Anterior cingulate cortex (tissue), 58 donors: ENCODE data around the gene MARK1.
"Not testable (repeated sequence)": the region's sequence is repeated elsewhere in the genome, so short reads cannot be mapped to it uniquely, and the experiment has no call there.

ENCODE experiments used
- DNase-seq, 58 donors: peaks; one replicate each; lab custom pipeline; 2025; lab: John Stamatoyannopoulos, UW

MARK1 gene

GRCh38 chr1:220605651-220606050, 77.7 kb downstream of the MARK1 start:
- DNase-seq, result not testable (repeated sequence)

- DNase-seq, result not testable (repeated sequence)
Observed at GRCh38 chr1:220611100-220611499, 83.2 kb downstream of the MARK1 start.

GRCh38 chr1:220616836-220617235, 88.9 kb downstream of the MARK1 start:
- no peak for DNase-seq

GRCh38 chr1:220628431-220628830, 100.5 kb downstream of the MARK1 start:
- DNase-seq, result no peak

DNA sequence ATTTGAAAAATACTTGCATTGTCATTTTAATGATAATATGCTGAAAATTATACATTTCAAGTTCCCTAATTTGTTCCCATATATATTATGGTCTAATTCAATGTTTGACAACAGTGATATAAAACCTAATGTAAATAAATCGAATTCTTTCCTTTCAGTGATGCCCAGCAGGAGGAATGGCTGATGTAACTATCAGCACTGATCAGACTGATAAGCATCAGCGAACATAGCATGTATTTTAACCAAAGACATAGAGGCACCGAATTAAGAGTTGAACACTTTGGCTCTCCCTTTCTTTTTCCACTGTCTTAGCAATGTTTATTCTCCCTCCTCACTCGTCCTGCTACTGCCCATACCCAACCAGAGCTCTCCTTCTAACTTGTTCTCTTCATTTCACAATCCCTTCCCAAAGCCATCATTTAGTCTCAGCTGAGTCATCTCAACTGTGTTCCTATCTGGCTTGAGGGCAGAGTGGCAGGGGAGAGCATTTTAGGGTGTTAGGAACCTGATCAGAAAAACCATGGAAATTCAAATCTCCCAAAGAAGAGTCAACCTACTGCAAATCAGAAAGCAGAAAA, 103.4 kb downstream of the MARK1 start:
- no peak for DNase-seq

DNA sequence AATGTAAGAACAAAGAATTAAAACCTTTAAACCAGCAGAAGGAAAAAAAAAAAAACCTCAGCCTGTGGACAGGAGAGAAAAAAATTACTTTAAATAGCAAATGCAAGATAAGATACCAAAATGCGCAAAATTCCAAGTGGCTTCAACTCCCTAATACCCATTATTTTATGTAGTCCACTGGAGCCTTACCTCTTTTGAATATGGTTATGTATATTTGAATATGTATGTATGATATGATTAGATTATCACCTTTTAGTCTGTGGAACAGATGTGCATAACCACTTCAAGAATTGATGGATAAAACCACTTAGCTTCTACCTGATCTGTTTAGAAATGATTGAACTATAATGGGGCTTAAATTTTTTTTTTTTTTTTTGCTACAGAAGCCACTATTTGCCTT, 109.8 kb downstream of the MARK1 start:
- DNase-seq, result no peak

DNA sequence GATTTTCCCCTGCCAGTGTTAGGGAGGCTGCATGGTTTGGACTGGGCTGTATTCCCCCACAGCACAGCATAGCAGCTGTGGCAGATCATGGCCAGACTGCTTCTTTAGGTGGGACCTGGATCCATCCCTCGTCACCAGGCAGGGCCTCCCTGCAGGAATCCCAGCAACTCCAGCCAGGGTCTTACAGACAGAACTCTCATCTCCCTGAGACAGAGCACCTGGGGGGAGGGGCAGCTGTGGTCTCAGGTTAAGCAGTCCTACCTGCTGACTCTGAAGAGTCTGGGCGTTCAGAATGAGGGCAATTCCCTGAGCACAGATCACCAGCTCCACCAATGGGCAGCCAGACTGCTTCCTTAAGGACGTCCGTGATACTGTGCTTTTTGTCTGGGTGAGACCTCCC, 114.3 kb downstream of the MARK1 start:
- no peak for DNase-seq

GRCh38 chr1:220652995-220653394, 125.1 kb downstream of the MARK1 start:
- DNase-seq, result peak in 1 of 58 donors; percentile 1

DNA sequence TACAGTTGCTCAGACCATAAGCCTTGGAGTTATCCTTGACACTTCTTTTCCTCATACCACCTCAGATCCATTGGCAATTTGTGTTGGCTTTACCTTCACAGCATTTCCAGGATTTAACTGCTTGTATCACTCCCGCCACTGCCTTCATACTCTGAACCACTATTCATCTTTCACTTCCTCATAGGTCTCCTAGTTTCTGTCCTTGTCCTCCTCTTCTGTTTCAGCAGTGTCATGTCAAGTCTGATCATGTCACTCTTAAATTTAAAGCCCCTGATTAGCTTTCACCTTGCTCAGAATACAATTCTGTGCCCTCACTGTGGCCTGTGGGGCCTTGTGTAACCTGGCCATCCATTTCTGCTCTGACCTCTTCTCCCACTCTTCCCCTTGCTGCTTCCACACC, 127.6 kb downstream of the MARK1 start:
- no peak for DNase-seq

DNA sequence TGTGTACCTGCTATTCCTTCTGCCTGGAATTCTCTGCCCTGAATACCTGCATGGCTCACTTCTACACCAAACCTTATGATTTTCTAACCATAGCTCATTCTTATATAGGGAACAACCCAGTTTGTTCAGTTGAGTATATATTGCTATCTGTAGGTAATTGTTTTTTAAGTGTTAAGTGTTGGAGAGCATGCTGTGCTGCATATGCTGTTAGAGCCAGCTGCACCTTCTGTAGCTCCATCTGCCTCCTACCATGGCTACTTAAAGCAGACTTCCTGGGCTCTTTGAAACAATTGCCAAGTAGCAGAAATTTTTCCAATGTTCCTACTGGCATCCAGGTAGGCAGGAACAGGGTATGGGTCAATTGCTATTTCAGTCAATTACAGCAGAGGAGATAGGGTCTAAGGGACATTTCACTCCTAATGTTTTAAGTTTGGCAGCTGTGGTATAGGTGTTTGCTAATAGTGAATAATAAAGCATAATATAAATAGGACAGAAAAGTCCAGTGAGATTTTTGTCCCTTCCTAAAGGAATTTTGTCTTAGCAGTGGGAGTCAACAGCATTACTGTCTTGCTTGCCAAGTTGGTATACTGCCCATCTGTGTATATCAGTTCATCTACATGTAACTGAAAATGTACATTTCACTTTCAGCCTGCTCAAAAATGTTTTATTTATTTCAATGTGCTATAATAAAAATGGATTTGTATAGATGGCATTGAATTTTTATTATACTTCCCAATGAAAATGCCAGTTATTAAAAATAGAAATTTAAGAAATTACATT, 128.2 kb downstream of the MARK1 start:
- peak in 8 of 58 donors; percentile 1 to 31 (median 16) for DNase-seq

DNA sequence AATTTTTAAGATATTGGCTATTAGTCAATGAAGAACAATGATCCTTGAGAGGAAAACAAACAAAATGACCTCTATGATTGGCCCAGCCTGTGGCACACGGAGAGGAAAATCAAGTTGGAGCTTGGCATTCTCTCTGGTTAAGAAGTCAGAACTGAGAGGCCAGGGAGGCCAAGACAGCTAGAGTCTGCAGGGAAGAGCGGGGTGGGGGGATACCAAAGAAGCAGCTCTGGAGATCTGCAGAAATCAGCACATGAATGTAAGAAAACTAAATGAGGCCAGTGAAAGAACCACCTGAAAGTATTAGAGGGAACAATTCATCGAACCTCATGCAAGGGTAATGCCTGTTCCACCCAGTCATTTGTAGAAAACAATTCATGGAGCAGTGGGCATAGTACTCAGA, 138.4 kb downstream of the MARK1 start:
- no peak for DNase-seq

- DNase-seq, result no peak
Observed at GRCh38 chr1:220669005-220669404, 141.1 kb downstream of the MARK1 start.

DNA sequence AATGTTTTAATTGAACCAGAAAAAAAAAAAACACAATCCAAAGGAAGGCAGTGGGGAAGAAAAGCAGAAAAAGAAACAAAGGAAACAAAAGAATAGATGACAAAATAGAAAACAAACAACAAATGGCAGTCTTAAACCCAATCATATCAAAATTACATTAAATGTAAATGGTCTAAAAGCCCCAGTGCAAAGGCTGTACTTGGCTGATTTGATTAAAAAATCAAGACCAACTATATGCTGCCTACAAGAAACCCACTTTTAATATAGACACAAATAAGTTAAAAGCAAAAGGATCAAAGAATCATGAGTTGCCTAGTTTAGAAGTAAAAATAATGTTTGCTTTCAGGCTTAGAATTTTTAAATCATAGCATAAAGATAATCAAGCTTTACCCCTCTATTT, 142.4 kb downstream of the MARK1 start:
- no peak for DNase-seq

GRCh38 chr1:220673921-220674320, 146.0 kb downstream of the MARK1 start:
- DNase-seq, result no peak

DNA sequence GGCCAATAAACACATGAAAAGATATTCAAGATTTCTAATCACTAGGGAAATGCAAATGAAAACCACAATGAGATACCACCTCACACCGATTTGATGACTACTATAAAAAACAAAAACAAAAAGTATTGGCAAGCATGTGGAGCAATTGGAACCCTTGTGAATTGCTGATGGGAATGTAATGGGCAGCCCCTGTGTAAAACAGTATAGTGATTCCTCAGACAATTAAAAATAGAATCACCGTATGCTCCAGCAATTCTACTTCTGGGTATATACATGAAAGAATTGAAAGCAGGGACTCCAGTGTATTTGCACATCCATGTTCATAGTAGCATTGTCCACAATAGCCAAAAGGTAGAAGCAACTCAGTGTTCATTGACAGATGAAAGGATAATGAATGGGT, 149.3 kb downstream of the MARK1 start:
- no peak for DNase-seq

GRCh38 chr1:220680085-220680687, 152.2 kb downstream of the MARK1 start:
- DNase-seq, result peak in 1 of 58 donors; percentile 17

DNA sequence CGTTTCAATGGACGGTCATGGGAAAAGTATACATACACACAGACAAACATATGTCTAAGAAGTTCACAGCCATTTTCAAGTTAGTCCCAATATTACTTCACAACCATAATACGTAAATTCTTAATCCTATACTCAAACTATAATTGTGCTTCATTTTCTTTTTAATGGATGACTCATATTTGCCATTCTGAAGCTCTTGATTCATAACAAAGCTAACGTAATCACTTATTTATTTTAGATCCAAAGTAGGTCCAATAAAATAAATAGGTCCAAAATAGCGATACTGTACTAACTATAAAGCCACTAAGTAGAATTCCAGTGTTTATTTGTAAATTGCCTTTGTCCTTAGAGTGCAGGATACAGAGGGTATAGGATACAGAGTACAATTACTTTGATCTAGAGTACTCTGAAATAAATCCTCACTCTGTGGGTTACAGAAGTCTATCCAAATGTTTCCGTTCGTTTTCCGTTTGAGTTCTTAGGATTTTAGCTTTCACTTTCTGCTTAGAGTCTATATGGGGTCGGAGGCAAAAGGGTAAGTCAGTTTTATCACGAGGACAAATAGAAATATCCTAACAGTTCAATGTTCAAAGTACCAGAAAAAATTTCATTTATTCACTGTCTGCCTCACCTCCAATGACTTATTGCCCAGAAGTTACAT, 153.4 kb downstream of the MARK1 start:
- DNase-seq, result no peak

GRCh38 chr1:220682901-220683576, 155.1 kb downstream of the MARK1 start:
- peak in 6 of 58 donors; percentile 4 to 41 (median 16) for DNase-seq

GRCh38 chr1:220683716-220684115, 155.8 kb downstream of the MARK1 start:
- not testable (repeated sequence) for DNase-seq

- DNase-seq, result no peak
Observed at GRCh38 chr1:220684890-220685289, 157.0 kb downstream of the MARK1 start.

DNA sequence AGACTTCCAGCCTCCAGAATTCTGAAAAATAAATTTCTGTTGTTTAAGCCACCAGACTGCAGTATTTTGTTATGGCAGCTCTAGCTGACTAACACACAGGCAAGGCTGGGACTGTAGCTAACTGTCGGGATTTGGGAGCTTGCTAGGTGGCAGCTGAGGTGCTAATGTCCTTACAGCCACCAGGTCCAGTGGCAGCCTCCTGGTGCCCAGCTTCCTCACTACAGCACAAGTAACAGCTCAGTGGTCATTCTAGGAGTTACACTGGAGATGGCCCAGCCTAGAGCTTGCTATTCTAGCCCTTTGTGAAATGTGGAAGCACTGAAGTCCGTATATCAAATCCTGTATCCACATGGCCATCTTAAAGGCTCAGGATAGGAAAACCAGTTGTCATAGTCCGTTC, 157.9 kb downstream of the MARK1 start:
- no peak for DNase-seq
